Nephron (organoid): ENCODE measurements around the gene WDR93.

Experiments
- H3K27ac Mint-ChIP-seq, 3 experiments: 2 replicates each; pipeline ENCODE4 v1.8.0; 2020; ENCODE audit warnings: mixed read lengths in 3 of 3, mild to moderate bottlenecking in 2 of 3, moderate library complexity in 1 of 3
- H3K27me3 Mint-ChIP-seq: 2 replicates; pipeline ENCODE4 v1.8.0; 2021; ENCODE audit warnings: low read depth, mild to moderate bottlenecking, moderate library complexity, mixed read lengths
- H3K36me3 Mint-ChIP-seq: 2 replicates; pipeline ENCODE4 v1.8.0; 2020; ENCODE audit warnings: low read depth, mixed read lengths
- H3K4me1 Mint-ChIP-seq: 2 replicates; pipeline ENCODE4 v1.8.0; 2020; ENCODE audit warnings: mixed read lengths
- H3K4me3 Mint-ChIP-seq, 3 experiments: 2 replicates each; pipeline ENCODE4 v1.8.0; 2020; ENCODE audit warnings: mild to moderate bottlenecking in 3 of 3, mixed read lengths in 3 of 3, moderate library complexity in 2 of 3
- H3K9me3 Mint-ChIP-seq: 2 replicates; pipeline ENCODE4 v1.8.0; 2020; ENCODE audit warnings: mixed read lengths
- TF ChIP-seq, protein P1 (sequence below), 3 experiments: fragments of 200-600 bp; sonication (generic); IDR thresholded peaks; one replicate each; pipeline ENCODE4 v1.5.0; 2021; ENCODE audit warnings: antibody characterized with exemption in 3 of 3; ENCODE audit not compliant: unreplicated experiment in 3 of 3

WDR93 gene

DNA sequence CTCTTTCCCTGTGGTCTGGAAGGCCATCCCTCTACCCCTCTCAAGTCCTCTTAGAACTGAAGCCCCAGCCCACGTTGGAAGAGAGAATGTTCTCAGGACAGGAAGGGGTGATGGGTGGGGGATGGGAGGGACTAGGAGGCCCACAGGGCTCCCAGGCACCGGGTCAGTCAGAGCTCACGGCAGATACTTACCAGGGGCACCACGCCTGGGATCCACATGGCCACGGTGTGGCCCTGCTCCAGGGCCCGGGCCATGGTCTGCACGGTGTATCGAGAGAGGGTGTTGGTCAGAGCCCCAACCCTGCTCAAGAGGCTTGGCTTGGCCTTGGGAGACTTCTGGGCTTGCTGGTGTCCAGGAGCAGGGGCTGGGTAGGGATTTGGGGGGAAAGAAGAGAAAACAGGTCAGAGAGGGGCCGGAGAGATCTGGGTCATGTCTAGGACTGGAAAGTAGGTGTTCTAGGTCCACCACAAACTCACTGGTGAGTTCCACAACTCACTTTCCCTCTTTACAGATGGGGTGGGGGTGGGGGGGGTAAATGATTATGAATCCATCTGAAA, 21.2 kb upstream of the WDR93 start:
- Mint-ChIP-seq H3K36me3 (no peaks in the 10 kb centered on the region), H3K27me3 (peaks cover 13% of the 10 kb centered on the region), H3K4me1 (peaks cover 20% of the 10 kb centered on the region), H3K9me3 (no peaks in the 10 kb centered on the region), H3K27ac (no peak overlapping the region), H3K4me3 (no peak overlapping the region)
- TF ChIP-seq, protein P1, sequence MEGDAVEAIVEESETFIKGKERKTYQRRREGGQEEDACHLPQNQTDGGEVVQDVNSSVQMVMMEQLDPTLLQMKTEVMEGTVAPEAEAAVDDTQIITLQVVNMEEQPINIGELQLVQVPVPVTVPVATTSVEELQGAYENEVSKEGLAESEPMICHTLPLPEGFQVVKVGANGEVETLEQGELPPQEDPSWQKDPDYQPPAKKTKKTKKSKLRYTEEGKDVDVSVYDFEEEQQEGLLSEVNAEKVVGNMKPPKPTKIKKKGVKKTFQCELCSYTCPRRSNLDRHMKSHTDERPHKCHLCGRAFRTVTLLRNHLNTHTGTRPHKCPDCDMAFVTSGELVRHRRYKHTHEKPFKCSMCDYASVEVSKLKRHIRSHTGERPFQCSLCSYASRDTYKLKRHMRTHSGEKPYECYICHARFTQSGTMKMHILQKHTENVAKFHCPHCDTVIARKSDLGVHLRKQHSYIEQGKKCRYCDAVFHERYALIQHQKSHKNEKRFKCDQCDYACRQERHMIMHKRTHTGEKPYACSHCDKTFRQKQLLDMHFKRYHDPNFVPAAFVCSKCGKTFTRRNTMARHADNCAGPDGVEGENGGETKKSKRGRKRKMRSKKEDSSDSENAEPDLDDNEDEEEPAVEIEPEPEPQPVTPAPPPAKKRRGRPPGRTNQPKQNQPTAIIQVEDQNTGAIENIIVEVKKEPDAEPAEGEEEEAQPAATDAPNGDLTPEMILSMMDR (IDR thresholded peaks at IDR 0.05; ENCODE audit: unreplicated experiment in 3 of 3) = no peak

DNA sequence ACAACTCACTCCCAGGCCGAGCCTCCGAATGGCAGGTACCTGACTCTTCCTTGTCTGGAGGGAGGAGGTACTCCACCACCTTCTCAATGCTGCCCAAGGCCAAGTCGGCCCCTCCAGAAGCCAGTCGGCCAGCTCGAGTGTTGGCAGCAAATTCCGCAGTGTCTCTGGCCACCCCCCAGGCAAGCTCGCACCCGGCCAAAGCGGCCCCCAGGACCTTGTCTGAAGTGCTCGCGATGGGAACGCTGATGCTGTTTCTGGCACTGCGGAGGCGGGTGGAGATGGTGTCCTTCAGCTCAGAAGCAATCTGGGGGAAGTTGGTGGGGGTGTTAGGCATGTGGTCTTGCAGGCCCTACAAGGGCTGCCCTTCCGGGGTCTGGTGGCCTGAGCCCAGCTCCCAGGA, 20.7 kb upstream of the WDR93 start:
- Mint-ChIP-seq H3K4me3 (no peak overlapping the region), H3K4me1 (peaks cover 18% of the 10 kb centered on the region)
- TF ChIP-seq, protein P1 (IDR thresholded peaks at IDR 0.05; ENCODE audit: unreplicated experiment in 3 of 3) = no peak

DNA sequence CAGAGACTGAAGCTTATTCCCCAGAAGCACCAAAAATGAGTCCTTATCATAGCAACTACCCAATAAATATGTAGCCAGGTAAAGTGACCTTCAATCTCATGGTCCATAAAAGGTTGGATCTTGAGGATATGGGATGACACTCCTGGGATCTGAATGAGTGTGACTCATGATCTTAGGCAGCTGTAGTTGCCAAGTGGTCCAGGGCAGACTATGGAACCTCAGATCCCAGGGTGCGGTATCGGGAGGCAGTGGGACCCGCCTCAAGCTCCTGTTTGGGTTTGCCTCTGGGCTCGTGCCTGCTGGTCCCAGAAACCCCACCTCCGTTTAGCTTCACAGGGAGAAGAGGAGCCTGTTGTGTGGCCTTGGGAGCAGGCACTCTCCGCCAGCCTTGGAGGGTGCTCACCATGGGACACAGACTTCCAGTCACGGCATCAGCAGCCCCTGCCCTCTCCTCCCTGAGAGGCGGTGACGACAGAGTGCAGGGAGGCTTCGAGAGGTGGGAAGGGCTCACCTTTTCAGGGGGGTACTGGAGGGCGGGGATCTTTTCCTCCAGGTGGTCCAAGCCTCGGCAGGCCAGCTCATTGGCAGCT, 19.5 kb upstream of the WDR93 start:
- H3K27me3 Mint-ChIP-seq = peaks cover 10% of the 10 kb centered on the region
- TF ChIP-seq, protein P1 (IDR thresholded peaks at IDR 0.05; ENCODE audit: unreplicated experiment in 3 of 3) = no peak
- H3K9me3 Mint-ChIP-seq = no peaks in the 10 kb centered on the region

More for the DNA sequence above, 20.7 kb upstream of the WDR93 start:
- Mint-ChIP-seq H3K27ac (no peak overlapping the region), H3K9me3 (no peaks in the 10 kb centered on the region), H3K36me3 (no peaks in the 10 kb centered on the region), H3K27me3 (peaks cover 11% of the 10 kb centered on the region)

DNA sequence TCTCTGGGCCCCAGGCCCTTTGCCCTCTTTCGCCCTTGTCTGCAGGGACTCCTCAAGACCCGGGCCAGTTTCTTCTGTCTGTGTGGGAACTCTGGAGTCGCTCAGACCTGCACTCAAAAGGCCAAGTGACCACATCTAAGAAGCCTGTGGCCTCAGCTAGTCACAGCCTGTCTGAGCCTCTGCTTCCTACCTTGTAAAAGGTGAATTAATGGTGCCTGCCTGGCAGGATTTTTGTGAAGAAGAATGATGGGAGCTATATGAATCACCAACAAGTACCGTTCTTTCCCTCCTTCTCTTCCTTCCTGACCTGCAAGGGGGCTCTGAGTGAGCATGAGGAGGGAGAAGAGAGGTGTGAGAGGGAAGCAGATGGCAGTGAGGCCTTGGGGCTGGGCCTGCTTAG, 18.9 kb upstream of the WDR93 start:
- no peaks in the 10 kb centered on the region for H3K36me3 Mint-ChIP-seq
- peaks cover 10% of the 10 kb centered on the region for H3K27me3 Mint-ChIP-seq
- no peaks in the 10 kb centered on the region for H3K9me3 Mint-ChIP-seq
- no peak overlapping the region for H3K4me3 Mint-ChIP-seq
- no peak overlapping the region for H3K27ac Mint-ChIP-seq
- H3K4me1 Mint-ChIP-seq = peaks cover 16% of the 10 kb centered on the region
- TF ChIP-seq, protein P1 (IDR thresholded peaks at IDR 0.05; ENCODE audit: unreplicated experiment in 3 of 3) = no peak

More for the DNA sequence above, 19.5 kb upstream of the WDR93 start:
- H3K4me1 Mint-ChIP-seq = peaks cover 16% of the 10 kb centered on the region
- no peak overlapping the region for H3K4me3 Mint-ChIP-seq
- peak overlapping the region in 1 of 3 experiments; percentile 45 for H3K27ac Mint-ChIP-seq
- no peaks in the 10 kb centered on the region for H3K36me3 Mint-ChIP-seq

GRCh38 chr15:89672221-89673164, 18.1 kb upstream of the WDR93 start:
- Mint-ChIP-seq H3K27me3 (peaks cover 10% of the 10 kb centered on the region), H3K4me3 (no peak overlapping the region), H3K9me3 (no peaks in the 10 kb centered on the region), H3K36me3 (no peaks in the 10 kb centered on the region), H3K27ac (no peak overlapping the region), H3K4me1 (peaks cover 16% of the 10 kb centered on the region)
- TF ChIP-seq, protein P1 (IDR thresholded peaks at IDR 0.05; ENCODE audit: unreplicated experiment in 3 of 3) = no peak
